Epithelial cell of esophagus (primary cell): ENCODE data around the gene PCCA.

Experiments used
- DNase-seq: peaks from one replicate; pipeline ENCODE4 v3.0.0; 2010; ENCODE audit warnings: low read depth
- H3K4me3 ChIP-seq: 2 replicates; pipeline ENCODE4 v1.5.1; 2011; ENCODE audit warnings: mild to moderate bottlenecking, low read length, control low read depth
- CTCF ChIP-seq: IDR thresholded peaks from 2 replicates; pipeline ENCODE4 v1.5.1; 2011; ENCODE audit warnings: low read depth, mild to moderate bottlenecking, low read length, control low read depth, inconsistent platforms; ENCODE audit not compliant: insufficient read depth; ENCODE audit errors: missing control alignments

The PCCA gene

DNA sequence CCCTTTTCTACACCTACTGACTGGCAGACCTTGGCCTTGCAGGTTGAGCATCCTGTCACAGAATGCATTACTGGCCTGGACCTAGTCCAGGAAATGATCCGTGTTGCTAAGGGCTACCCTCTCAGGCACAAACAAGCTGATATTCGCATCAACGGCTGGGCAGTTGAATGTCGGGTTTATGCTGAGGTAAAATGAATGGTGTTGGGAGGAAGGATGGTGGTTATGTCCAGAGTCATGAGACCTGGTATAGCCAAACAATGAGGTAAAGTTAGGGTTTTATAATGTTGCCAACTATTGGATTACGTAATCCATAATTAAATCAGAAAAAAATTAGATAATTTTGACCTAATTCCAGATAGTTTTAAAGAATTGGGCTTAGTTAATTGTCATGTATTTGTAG, 212.5 kb downstream of the PCCA start:
- no peak overlapping the region for H3K4me3 ChIP-seq
- TF ChIP-seq CTCF: no peak
- peak; percentile 4 for DNase-seq

DNA sequence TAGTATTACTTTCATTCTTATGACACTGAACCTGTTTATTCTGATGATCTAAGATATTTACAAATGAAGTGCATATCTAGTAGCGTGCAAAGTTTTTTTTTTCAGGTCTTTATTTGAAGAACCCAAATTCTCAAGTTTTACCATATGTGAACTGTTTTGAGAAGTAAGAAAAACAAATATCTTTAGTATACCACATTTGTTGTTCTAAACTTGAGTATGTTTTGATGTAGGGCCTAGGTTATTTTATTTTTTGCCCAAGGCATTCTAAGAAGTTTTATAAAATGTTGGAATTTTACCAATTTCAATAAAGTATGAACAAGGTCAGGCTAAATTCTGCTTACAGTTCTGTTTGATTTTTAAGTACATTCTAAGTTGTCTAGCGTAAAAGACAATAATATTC, 213.5 kb downstream of the PCCA start:
- no peak for TF ChIP-seq CTCF
- H3K4me3 ChIP-seq: no peak overlapping the region
- DNase-seq: no peak

DNA sequence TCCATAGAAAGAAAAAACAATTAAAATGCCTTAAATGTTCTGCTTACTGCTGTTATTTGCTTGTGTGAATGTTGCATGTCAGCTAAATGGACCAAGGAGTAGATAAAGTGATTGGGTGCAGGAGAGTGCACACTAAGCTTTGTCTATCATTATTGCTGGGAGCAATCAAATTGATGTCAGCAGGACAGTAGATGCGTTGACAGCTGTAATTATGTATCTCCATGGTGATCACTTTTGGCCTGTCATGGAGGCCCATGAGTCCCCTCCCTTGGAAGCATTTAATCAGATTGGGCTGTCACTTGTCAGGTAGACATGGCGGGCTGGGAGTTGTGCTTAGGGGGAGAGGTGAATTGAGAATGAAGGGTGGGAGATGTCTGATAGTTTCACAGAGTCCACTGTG, 215.3 kb downstream of the PCCA start:
- no peak for DNase-seq
- no peak for TF ChIP-seq CTCF
- H3K4me3 ChIP-seq: no peak overlapping the region

- TF ChIP-seq CTCF: no peak
- no peak for DNase-seq
- H3K4me3 ChIP-seq: no peak overlapping the region
Observed at GRCh38 chr13:100305398-100305797, 216.5 kb downstream of the PCCA start.

- no peak overlapping the region for H3K4me3 ChIP-seq
- no peak for TF ChIP-seq CTCF
- DNase-seq: no peak
Observed at GRCh38 chr13:100306030-100306429, 217.1 kb downstream of the PCCA start.

DNA sequence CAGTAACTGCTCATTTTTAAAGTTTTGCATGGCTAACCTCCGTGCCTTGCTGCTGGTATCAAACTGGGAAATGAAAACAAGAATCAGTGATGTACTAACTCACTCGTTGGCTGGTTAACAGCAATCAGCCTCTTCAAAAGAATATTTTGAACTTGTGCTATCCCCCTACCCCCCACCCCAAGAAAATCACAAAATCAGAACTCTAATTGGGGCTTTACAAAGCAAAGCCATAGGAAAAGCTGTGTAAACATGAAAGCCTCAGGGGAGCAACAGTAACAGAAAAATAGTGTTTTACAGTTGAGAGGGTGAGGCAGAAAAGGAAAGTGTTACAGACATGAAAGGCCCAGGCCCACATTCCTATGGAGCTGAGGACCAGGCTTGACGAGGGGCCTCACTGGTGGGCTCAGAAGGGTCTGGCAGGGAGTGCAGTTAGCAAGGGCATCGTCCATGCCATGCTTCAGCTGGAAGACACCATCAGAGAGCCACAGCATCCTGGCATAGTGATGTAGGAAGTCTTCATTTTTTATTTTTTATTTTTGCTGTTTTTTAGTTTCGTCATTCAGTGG, 217.6 kb downstream of the PCCA start:
- H3K4me3 ChIP-seq: no peak overlapping the region
- DNase-seq: no peak
- no peak for TF ChIP-seq CTCF

GRCh38 chr13:100314132-100314910, 225.4 kb downstream of the PCCA start:
- no peak overlapping the region for H3K4me3 ChIP-seq
- peak; percentile 59 for DNase-seq
- TF ChIP-seq CTCF: no peak
